GM10266 (cell line): ENCODE results near the gene BCL2L1.

ENCODE experiments used
- DNase-seq: peaks from one replicate; pipeline ENCODE4 v3.0.0; 2012; ENCODE audit errors: extremely low spot score
- CTCF ChIP-seq: IDR thresholded peaks from 2 replicates; pipeline ENCODE4 v1.5.1; 2012; ENCODE audit warnings: mild to moderate bottlenecking, low read depth; ENCODE audit not compliant: control insufficient read depth, insufficient read depth; ENCODE audit errors: missing control alignments

BCL2L1 gene

GRCh38 chr20:31685853-31686643 is 36.6 kb downstream of the BCL2L1 start:
- no peak for DNase-seq
- TF ChIP-seq CTCF, result no peak

GRCh38 chr20:31684153-31685015 is 38.3 kb downstream of the BCL2L1 start:
- DNase-seq, result no peak
- no peak for TF ChIP-seq CTCF

- no peak for DNase-seq
- TF ChIP-seq CTCF, result no peak
Observed at GRCh38 chr20:31682927-31683326, 39.7 kb downstream of the BCL2L1 start.

- DNase-seq, result no peak
- TF ChIP-seq CTCF, result no peak
Observed at GRCh38 chr20:31682352-31682751, 40.3 kb downstream of the BCL2L1 start.

- no peak for DNase-seq
- no peak for TF ChIP-seq CTCF
Observed at GRCh38 chr20:31681769-31682168, 40.9 kb downstream of the BCL2L1 start.

GRCh38 chr20:31681128-31681727 is 41.4 kb downstream of the BCL2L1 start:
- TF ChIP-seq CTCF, result no peak
- DNase-seq, result no peak
